HG02642 (cell line): ENCODE data around the gene MYO1E.
"Not testable (repeated sequence)": the region's sequence is repeated elsewhere in the genome, so short reads cannot be mapped to it uniquely, and the experiment has no call there.

Experiments used
- ATAC-seq: cut with Tn5 transposase; IDR thresholded peaks from one replicate; pipeline ENCODE4 v1.9.1; 2021; ENCODE audit warnings: mild to moderate bottlenecking; ENCODE audit not compliant: unreplicated experiment, poor library complexity

MYO1E gene

DNA sequence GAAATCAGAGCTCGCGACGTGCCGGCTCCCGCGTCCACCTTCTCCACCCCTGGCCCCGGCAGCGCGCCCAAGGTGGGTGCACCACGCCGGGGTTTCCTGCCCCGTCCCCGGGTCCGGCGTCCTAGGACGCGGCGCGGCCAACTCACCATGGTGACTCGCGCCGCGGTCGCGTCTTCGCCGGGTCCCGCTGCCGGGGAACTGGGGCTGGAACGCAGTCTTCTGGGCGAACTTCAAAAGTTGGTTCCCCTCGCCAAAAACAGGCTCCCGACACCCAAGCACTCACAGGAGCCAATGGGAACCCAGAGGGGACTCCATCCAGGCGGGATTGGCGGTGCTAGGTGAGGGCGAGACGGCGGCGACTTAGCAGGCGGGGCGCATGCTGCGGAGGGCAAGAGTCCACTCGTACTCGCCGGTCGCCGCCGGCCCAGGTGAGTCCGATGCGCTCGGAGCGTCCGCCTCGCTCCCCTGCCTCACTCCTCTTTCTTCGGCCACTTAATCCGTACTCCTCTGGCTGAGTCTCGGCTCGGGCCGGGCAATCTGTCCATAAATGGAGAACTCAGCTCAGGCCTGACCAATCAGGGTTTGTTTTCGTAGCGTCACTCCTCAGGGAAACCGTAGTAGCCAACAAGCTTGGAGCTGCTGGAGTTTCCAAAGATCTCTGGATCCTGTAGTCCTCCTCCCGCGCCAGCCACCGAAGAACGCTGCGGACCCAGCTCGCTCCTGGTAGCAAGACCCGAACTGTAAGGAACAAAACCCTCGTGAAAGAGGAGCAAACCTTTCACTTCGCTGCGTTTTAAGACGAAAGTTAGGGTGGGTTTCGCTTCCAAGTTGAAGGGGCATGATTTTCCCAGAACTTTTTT is at the start of gene MYO1E:
Gene MYO1E, minus strand, starts transcription at position 520 of the 860 bp plus-strand sequence. Its CDS starts 371 bp downstream, at position 149.
- ATAC-seq, result peak; percentile 49

DNA sequence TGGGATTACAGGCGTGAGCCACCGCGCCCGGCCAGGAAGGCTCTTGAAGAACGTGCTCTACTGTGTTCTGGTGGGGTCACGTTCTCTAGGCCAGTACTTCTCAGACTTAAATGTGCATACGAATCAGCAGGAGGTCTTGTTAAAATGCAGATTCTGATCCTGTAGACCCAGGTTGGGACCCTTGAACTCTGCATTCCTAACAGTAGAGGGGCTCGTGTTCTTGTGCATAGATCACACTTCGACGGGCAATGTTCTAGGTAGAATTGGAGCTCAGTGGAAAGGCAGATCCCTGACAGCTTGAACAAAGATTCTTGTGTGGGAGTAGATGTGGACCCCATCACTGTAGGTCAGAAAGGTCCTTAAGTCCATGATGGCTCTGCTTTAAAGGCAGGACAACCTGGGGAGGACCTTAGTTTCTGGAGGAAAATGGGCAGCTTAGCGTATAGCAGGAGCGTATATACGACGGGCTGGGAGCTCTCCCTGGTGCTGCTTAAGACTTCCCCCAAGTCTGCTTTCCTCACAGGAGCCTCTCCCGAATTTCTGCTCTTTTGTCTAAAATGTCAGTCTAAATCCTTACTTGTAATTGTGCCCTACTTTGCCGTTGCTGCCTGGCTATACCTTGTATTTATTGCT is 48.4 kb upstream of the MYO1E start:
- ATAC-seq, result no peak

DNA sequence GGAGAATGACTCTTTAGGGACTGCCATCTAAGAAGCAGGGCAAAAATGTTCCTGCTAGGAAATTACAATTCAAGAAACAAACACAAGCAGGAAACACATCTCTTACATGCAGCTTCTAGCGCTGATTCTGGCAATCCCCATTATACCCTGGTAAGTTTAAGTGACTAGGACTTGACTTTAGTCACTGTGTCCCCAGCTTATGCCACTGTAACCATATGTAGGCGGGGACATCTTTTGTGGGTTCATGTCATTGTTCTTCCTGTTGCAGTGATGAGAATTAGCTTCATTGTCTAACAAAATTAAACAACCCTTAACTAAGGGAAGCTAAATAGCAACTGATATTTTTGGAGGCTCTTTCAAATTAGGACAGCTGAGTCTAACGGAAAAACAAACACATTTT is 47.4 kb upstream of the MYO1E start:
- ATAC-seq, result no peak

DNA sequence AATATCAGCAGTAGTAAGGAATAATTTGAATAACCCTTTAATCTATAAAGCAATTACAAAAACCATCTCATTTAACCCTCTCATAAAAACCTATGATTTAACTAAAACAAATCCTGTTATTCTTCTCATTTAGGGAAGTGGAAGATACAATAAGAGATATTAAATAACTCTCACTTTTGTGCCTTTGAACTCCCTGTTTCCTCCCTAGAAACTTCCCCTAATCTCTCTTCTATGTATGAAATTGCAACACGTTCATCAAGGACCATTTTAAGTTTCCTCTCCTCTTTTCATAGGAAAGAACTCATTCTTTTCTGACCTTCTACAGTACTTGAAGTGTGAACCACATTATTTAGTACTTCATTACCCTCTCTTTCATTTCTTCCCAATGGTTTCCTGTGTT is 46.5 kb upstream of the MYO1E start:
- no peak for ATAC-seq

DNA sequence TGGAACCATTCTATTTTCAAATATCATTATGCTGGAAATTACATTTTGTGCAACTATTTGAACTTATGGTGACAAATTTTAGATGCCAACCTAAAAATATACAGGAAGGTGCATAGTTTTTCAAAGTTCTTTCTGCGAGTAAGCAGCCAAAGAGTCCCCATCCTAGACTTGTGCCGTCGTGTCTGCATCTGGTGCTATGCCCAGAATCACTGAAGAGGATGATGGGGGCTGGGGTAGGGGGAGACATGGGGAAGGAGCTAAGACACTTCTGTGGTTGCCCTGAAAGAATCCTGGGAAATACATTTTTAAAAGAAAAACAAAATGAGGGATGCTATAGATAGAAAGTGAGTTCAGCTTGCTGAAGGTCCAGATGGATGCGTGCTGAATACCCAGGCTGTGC is 44.1 kb upstream of the MYO1E start:
- no peak for ATAC-seq

DNA sequence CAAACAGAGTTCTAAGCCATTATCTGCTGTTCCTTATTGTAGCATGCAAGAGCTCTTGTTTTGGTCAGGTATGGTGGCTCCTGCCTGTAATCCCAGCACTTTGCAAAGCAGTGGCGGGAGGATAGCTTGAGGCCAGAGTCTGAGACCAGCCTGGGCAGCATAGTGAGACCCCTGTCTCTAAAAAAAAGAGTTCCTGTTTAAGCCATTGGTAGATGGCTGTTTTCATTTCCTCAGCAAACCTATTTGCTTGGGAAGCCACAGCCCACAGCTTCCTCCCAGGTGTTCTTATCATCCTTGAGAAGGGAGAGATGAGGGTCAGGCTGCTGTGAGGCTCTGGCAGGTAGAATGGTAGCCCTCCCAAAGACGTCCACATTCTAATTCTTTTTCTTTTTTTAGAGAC is 40.9 kb upstream of the MYO1E start:
- no peak for ATAC-seq

DNA sequence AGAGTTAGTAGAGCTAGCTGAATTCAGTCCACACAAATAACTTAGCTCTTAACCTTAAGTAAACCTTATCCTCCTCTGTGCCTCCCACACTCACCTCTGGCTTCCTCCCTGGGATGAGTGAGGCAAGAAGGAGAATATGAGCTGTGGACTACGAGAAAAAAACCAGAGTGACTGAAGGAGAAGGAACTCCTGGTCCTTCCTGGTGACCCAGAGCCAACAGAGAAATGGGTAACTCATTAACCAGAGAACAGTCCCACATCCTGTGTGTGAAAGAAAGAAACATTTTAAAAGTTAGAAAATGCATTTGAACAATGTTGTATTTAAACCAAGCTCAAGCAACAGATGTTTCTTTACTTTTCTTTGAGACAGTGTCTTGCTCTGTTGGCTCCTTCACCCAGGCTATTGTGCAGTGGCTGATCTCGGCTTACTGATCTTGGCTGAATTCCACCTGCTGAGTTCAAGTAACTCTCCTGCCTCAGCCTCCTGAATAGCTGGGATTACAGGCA is 37.8 kb upstream of the MYO1E start:
- ATAC-seq, result peak; percentile 20

DNA sequence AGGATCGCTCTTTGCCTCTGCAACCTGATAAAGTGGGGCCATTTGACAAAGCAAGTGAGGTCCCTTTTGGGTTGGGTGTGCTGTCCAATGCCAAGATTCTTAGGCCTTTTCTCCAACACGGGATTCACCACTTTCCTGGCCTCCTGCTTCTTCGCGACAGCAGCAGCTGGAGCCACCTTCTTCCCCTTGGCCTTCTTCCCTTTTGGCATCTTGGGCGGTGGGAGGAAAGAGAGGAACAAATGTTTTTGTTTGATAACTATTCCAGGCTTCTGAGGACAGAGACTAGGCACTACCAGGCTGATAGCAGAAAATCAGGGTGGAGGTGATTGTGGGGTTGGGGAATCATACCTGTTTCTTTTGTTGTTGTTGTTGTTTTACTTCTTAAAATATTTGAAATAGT is 35.3 kb upstream of the MYO1E start:
- no peak for ATAC-seq

DNA sequence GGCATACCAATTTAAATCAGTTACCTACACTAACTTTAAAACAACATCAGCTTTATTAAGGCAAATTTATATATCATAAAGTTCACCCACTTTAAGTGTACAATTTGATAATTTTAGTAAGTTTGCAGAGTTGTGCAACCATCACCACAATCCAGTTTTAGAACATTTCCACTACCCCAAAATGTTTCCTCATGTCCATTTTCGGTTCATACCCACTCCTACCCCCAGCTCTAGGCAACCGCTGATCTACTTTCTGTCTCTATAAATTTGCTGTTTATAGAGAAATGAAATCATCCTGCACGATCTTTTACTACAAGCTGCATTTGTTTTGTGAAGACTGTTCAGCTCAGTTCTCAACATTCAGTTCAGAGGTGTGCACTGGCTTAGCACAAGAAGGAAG is 33.8 kb upstream of the MYO1E start:
- ATAC-seq, result no peak

DNA sequence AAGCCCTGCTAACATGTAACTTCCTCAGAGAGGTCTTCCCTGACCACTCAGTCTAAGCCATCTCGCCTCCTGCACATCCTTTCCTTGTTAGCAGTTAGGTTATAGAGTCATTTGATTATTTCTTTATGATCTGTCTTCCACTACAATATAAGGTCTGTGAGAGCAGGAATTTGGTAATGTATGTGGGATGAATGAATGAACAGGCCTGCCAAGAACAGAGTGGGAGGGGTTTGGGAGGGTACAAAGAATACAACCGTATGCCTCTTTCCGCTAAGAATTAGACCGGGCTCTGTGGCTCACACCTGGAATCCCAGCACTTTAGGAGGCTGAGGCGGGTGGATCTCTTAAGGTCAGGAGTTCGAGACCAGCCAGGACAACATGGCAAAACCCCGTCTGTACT is 32.4 kb upstream of the MYO1E start:
- ATAC-seq, result no peak

DNA sequence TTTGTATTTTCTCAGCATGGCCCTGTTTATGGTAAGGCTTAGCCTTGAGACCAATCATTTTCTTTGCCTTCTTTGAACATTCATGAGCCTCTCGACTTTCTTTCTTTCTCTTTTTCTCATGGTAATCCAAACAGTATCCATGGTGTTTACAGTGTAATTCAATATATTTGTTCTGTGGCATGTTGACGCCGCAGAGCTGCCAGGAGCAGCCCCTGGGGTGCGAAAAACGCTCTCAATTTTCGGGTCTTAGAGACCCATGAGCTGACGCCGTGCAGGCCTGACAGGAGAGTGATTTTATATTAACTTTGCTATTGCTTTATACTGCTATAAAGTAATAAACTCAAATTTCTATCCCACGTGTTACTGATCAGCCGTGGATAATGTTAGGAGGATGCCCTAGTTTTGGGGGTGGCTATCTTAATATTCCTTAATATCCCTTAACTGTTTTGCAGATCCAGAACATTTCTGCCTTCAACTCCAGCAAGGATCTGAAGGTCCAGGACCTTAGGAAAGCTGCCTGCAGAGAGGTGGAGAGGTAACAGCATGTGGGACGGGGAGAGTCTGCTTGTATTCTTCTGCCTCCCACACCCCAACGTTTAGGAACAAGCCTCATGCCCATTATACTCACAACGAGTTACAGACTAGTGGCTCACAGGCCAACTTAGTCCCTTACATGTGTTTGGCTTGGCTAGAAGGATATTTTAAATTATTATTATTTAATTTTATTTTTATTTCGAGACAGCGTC is 29.3 kb upstream of the MYO1E start:
- no peak for ATAC-seq

DNA sequence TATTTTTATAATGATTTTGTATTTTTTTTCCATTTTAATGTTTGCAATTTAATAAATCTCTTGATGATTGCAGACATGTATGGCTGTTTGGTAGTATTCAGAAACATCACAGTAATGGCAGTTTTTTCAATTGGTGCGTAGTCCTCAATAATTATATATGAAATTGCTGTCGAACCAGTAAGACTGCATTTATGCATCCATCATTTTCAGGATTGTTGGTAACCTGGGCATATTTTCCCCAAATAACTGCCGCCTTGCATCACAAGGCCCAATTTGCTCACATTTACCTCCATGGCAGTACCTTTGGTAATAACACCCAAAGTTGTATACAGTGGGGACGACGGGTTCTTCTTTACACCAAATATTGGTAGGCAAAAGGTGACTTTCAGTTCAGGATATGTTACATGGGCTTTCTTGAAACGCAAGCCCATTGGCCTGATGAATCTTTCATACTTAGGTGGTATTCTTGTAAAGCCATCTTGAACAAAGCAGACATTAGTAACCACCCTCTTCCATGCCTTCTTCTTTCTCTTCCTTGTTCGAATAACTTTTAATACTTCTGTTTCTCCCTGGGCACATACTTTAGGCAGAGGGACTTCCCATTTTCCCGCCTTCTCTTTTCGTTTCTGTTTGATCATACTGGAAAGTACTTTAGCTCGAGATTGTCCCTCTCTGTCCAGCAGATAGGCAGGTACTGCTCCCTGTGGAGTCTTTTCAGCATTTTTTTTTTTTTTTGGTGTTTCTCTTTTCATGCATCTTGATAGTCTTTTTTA is 28.6 kb upstream of the MYO1E start:
- not testable (repeated sequence) for ATAC-seq

DNA sequence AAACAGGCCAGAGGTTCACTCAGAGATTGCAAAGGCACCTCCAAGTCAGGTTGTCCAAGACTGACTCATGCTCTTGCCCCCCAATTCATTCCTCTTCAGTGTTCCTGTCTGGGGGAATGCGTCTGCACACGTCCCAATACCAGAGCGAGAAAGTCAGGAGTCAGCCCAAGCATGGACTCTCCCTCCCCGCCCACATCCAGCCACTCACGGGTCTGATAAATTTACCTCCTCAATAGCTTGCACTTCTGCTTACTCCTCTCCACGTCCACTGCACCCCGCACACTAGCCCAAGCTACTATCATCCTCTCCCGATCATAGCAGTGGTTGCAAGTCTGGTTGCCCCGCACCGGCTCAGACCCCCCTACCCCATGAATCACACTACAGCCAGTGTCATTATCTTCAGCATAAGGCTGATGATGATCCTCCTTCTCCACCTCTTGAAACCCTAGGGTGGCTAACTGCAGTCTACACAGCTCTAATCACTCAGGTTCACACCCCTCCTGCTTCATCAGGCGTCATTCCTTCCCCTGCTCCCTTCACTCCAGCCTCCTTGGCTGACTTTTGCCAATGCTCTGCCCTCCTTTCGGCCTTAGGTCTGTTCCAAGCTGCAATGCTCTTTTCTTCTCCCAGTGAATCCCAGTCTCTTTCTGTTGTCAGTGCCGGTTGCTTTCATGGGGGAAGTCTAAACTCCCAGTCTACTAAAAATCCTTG is 27.6 kb upstream of the MYO1E start:
- peak; percentile 23 for ATAC-seq

DNA sequence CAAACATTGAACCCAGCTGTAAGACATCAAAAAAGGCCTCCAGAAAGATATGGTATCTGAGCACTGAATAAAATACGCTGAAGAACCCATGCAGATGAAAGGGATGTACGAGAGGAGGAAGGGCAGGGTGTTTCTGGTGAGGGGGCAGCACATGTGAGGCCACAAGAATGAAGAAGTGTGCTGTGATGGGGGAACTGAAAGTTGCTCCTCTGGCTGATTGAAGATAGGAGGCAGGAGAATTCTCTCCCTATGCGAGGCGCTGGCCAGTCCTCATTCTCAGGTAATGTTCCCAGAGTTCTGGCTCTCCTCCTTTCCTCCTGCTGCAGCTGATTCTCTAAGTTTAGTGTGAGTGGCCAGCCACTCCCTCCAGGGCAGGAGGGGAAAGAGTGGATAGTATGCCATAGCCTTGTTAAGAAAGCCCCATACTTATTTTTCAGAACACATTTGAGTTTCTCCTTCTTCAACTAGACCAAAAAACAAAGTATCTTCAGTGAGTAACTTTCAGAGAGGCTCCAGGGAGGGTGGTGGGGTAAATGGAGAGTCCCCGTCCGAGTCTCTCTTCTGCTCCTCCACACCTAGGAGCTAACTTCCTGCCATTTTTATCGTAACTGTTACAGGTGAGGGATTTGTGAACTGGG is 26.9 kb upstream of the MYO1E start:
- peak; percentile 75 for ATAC-seq

DNA sequence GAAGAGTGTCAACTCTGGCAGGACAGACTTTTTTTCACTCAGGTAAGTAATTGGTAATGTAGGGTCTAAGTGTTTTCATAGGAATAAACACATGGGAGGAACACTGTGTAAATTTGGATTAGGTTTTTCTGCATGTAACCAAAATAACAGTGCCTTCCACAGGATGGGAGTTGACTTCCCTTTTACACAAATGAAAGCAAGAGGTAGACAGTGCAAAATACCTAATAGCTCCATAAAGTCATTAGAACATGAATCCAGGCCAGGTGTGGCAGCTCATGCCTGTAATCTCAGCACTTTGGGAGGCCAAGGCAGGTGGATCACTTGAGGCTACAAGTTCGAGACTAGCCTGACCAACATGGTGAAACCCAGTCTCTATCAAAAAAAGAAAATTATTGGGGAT is 25.5 kb upstream of the MYO1E start:
- ATAC-seq, result no peak

DNA sequence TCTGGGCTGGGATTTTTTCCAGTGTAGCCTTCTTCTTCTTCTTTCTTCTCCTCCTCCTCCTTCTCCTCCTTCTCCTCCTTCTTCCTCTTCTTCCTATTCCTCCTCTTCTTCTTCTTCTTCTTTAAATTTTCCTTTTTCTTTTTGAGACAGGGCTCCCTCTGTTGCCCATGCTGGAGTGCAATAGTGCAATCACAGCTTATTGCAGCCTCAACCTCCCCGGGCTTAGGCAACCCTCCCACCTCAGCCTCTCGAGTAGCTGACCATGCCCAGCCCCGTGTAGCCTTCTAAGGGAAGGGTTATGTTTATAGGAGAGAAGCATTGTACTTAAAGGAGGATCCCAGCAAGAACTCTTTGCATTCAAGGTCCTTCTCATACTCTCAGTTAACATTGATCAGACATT is 24.0 kb upstream of the MYO1E start:
- no peak for ATAC-seq

DNA sequence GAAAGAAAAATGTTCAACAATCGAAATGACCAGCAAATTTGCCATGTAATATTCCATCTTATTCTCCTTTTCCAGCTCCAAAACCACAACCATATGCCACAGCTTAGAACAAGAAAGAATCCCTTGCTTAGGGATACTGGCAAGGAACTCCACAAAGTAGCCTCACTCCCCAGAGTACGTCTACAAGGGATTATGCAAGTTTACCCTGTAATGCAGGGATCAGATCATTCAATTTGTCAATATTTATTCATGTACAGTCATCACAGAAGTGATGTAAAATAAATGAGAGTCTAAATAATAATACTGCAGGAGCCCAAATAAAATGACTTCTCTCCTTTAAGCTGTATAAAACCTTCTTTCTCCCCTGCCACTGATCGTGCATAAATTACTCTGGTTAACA is 23.5 kb upstream of the MYO1E start:
- no peak for ATAC-seq

DNA sequence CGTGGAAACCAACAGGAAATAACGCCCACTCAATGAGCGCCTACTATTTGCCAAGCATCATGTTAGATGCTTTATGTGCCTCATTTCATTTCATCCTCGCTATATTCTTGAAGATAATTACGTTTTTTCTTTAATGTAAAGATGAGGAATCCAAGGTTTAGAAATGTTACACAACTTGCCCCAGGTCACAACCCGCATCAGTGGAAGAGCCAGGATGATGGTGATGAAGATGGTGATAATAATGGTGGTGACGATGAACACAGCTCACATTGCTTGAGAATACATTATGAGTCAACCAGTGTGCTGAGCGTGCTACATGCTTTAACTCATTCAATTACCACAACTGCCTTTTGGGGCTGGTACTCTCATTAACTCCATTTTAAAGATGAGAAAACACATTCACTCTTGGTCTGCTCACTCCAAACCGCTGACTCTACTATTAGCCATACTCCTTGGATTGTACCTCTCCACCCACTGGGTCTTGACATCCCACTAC is 21.5 kb upstream of the MYO1E start:
- no peak for ATAC-seq

DNA sequence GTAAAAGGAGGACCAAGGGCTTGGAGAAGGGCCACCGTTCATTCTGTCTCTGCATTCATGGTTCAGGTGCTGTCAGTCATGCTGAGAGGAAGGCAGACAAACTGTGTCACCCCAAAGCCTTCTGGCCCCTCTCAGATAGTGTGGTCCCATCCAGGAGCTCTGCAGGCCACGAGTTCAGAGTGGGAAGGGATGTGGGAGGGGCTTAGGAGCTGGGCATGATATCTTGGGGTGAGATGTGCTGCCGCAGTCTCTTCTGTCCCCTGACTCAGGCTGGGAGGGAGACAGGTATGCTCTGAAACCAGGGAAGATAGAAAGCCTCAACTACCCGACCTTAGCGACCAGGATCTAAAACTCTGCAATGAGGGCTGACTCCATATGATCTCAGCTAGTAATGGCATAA is 19.6 kb upstream of the MYO1E start:
- no peak for ATAC-seq
